Erythroblast (primary cell): ENCODE data around the gene PPP1R36.

Experiments
- GATA1 ChIP-seq: IDR thresholded peaks from 2 replicates; pipeline ENCODE4 v1.6.1; 2011; ENCODE audit warnings: low read depth, mild to moderate bottlenecking, control low read depth, low read length, moderate library complexity
- POLR2A ChIP-seq: IDR thresholded peaks from 2 replicates; pipeline ENCODE4 v1.6.1; 2011; ENCODE audit warnings: mild to moderate bottlenecking, low read length

GRCh38 chr14:64623554-64624165 lies 73.9 kb downstream of the PPP1R36 start:
- TF ChIP-seq POLR2A (no peak), GATA1 (no peak)
